ENCODE data around the gene CA9. TPM values are rescaled to one million over a fixed set of nuclear protein-coding genes. Genes with fewer than 3 reads are reported as not detected.

Gene CA9
- total and polyA plus RNA-seq, 3 experiments from 2014 or later: 0.75 TPM; not detected in 2

DNA sequence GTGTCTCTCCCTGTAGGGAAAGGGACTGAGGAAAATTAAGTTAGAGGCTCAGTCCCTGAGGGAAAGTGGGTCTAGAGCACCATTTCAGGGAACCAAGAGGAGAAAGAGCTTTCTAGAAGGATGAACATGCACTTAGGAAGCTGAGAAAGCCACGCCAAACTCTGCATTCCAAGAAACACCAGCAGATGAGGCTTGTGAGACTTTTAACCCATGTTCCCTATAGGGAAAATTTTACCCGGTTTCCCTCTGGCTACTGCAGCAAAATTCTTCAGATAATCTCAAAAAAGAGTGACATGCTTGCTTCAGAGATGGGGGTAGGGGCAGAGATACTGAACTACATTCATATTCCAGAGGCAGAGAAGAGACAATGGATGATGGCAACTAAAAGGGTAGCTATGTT, 49.7 kb downstream of the CA9 start:
- Histone ChIP-seq H3K27me3 (ENCODE audit: insufficient read depth, low read length, poor library complexity, severe bottlenecking) (no peaks in the 10 kb centered on the region), H3K4me3 (ENCODE audit: low read length) (no peak overlapping the region), H3K9me3 (ENCODE audit: low read length) (no peaks in the 10 kb centered on the region), H3K27ac (ENCODE audit: low read depth, low read length) (no peak overlapping the region), H3K4me1 (ENCODE audit: insufficient read depth, low read length) (peaks cover 22% of the 10 kb centered on the region), H3K36me3 (ENCODE audit: insufficient read depth, low read length) (peaks cover 71% of the 10 kb centered on the region)
- no peaks in the 10 kb centered on the region for H3K27me3 Mint-ChIP-seq
- CTCF ChIA-PET: no interaction called here
- H3K9me3 Mint-ChIP-seq: no peaks in the 10 kb centered on the region
- POLR2A ChIA-PET: interaction anchor here (1.3 kb wide), 1 partner anchor 9 kb away, joined by 4 read pairs; the partner anchor contains the start of genes CREB3 and TLN1
- H3K27ac Mint-ChIP-seq: no peak overlapping the region
- H3K4me1 Mint-ChIP-seq: peaks cover 7 to 14% (median 10%) of the 10 kb centered on the region in 3 donors
- DNase-seq: no peak
- no peak overlapping the region for H3K4me3 Mint-ChIP-seq
- peaks cover 10 to 83% (median 24%) of the 10 kb centered on the region in 3 donors for H3K36me3 Mint-ChIP-seq

DNA sequence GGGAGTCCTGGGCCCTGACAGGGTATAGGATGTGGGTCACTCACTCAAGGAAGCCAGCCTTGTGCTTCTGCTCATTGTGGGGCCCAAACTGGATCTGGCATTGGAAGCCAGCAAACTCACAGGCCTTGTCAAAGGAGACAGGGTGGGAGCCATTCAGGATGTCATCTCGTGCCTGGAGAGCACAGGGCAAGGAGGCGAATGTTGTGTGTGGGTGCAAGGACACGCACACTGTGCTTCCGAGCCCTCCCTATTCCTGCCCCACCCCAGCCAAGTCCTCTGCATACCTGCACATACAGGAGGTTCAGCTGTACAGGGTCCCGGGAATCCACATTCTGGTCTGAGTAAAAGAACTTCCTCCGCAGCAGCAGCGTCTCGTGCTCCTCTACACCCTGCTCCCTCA, 50.2 kb downstream of the CA9 start:
- Mint-ChIP-seq H3K27me3 (no peaks in the 10 kb centered on the region), H3K36me3 (peaks cover 10 to 78% (median 23%) of the 10 kb centered on the region in 3 donors), H3K4me3 (no peak overlapping the region), H3K27ac (peak overlapping the region in 1 of 8 donors; percentile 50), H3K9me3 (no peaks in the 10 kb centered on the region), H3K4me1 (peaks cover 7 to 14% (median 10%) of the 10 kb centered on the region in 3 donors)
- CTCF ChIA-PET: no interaction called here
- Histone ChIP-seq H3K27ac (ENCODE audit: low read depth, low read length) (no peak overlapping the region), H3K9me3 (ENCODE audit: low read length) (no peaks in the 10 kb centered on the region), H3K36me3 (ENCODE audit: insufficient read depth, low read length) (peaks cover 66% of the 10 kb centered on the region), H3K4me3 (ENCODE audit: low read length) (no peak overlapping the region), H3K4me1 (ENCODE audit: insufficient read depth, low read length) (peaks cover 26% of the 10 kb centered on the region), H3K27me3 (ENCODE audit: insufficient read depth, low read length, poor library complexity, severe bottlenecking) (no peaks in the 10 kb centered on the region)
- DNase-seq: no peak
- POLR2A ChIA-PET: no interaction called here

DNA sequence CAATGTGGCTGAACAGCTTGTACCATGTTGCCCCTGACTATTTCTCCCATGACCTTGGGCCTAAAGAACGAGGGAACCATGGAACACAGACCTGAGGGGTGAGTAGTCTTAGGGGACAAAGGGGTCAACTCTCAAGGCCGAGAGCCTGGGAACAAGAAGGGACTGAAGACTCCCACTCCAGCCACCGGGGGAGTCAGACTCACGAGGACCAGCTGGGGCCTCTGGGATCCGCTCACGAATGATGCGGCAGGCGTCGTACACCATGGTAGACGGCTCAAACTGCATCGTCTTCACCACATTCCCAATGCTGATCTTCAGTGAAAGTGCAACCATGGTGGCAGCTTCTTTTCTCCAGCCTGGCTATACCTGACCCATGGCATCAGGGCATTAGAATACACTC, 51.6 kb downstream of the CA9 start:
- no peak overlapping the region for H3K27ac ChIP-seq (ENCODE audit: low read depth, low read length)
- Mint-ChIP-seq H3K4me1 (peaks cover 7 to 14% (median 10%) of the 10 kb centered on the region in 3 donors), H3K4me3 (no peak overlapping the region), H3K27ac (peak overlapping the region in 1 of 8 donors; percentile 18), H3K27me3 (no peaks in the 10 kb centered on the region), H3K36me3 (peaks cover 10 to 64% (median 19%) of the 10 kb centered on the region in 3 donors), H3K9me3 (no peaks in the 10 kb centered on the region)
- ChIA-PET CTCF (interaction anchor here (1.1 to 8.0 kb wide), 5 partner anchors 11 to 79 kb away, joined by 3 to 89 read pairs (median 4); partner anchors contain the start of genes CCDC107 and RMRP), POLR2A (interaction anchor here (1.0 kb wide), 1 partner anchor 29 kb away, joined by 3 read pairs; no protein-coding TSS in a partner anchor)
- no peak overlapping the region for H3K4me3 ChIP-seq (ENCODE audit: low read length)
- no peak for DNase-seq
- no peaks in the 10 kb centered on the region for H3K9me3 ChIP-seq (ENCODE audit: low read length)
- peaks cover 41% of the 10 kb centered on the region for H3K4me1 ChIP-seq (ENCODE audit: insufficient read depth, low read length)
- H3K36me3 ChIP-seq (ENCODE audit: insufficient read depth, low read length): peaks cover 52% of the 10 kb centered on the region
- H3K27me3 ChIP-seq (ENCODE audit: insufficient read depth, low read length, poor library complexity, severe bottlenecking): no peaks in the 10 kb centered on the region

DNA sequence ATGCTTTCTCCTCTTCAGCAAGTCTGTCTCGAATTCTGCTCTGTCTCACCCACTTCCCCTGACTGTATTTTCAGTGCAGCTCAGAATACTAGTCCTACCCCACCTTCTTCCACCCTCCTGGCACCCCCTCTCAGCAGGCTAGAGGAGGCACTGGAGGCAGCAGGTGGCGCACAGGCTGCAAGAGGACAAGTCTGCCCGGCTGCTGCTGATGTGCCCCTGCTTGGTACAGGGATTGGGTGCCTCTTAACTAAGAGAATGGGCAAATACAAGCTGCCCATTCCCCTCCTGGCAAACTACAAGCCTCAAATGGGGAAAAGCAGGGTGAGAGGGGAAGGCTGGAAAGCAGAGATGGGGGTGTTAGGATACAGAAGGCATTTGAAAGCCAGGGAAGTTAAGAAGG, 53.2 kb downstream of the CA9 start:
- H3K9me3 ChIP-seq (ENCODE audit: low read length): no peaks in the 10 kb centered on the region
- peaks cover 36% of the 10 kb centered on the region for H3K36me3 ChIP-seq (ENCODE audit: insufficient read depth, low read length)
- DNase-seq: peak in 2 of 5 donors; percentile 46 to 58
- peaks cover 5 to 10% (median 8%) of the 10 kb centered on the region in 3 donors for H3K4me1 Mint-ChIP-seq
- peaks cover 4 to 49% (median 13%) of the 10 kb centered on the region in 3 donors for H3K36me3 Mint-ChIP-seq
- H3K27me3 Mint-ChIP-seq: no peaks in the 10 kb centered on the region
- ChIA-PET POLR2A (no interaction called here), CTCF (interaction anchor here (0.8 to 8.0 kb wide), 9 partner anchors 10 to 123 kb away, joined by 3 to 89 read pairs (median 15); partner anchors contain the start of genes CCDC107 and RMRP)
- peak overlapping the region; percentile 65 for H3K27ac ChIP-seq (ENCODE audit: low read depth, low read length)
- H3K27me3 ChIP-seq (ENCODE audit: insufficient read depth, low read length, poor library complexity, severe bottlenecking): no peaks in the 10 kb centered on the region
- H3K4me3 Mint-ChIP-seq: peak overlapping the region in 3 of 7 donors; percentile 4 to 70 (median 49)
- H3K4me3 ChIP-seq (ENCODE audit: low read length): no peak overlapping the region
- peaks cover 53% of the 10 kb centered on the region for H3K4me1 ChIP-seq (ENCODE audit: insufficient read depth, low read length)
- no peaks in the 10 kb centered on the region for H3K9me3 Mint-ChIP-seq
- H3K27ac Mint-ChIP-seq: peak overlapping the region in 5 of 8 donors; percentile 35 to 94 (median 83)

DNA sequence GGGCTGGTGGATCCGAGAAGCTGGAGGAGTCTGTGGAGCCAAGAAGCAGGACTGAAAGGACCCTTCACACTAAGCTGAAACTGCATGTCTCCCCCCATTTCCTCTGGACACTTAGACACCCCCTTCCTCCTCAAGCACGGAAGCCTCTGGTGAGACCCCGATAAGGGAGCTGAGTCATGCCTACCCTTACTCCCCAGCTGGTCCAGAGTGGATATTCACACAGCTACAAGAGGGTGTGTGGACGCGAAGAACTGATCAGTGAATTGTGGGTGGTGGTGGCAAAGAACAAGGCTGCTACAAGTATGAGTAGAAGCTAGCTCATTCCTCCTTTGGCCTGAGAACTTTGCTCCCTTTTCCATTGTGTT, 53.9 kb downstream of the CA9 start:
- H3K27me3 Mint-ChIP-seq: no peaks in the 10 kb centered on the region
- no peak overlapping the region for H3K4me3 Mint-ChIP-seq
- peaks cover 8 to 14% (median 8%) of the 10 kb centered on the region in 3 donors for H3K4me1 Mint-ChIP-seq
- H3K9me3 Mint-ChIP-seq: no peaks in the 10 kb centered on the region
- peaks cover 4 to 45% (median 8%) of the 10 kb centered on the region in 3 donors for H3K36me3 Mint-ChIP-seq
- no peak overlapping the region for H3K27ac Mint-ChIP-seq
- peaks cover 53% of the 10 kb centered on the region for H3K4me1 ChIP-seq (ENCODE audit: insufficient read depth, low read length)
- peak overlapping the region; percentile 97 for H3K4me3 ChIP-seq (ENCODE audit: low read length)
- H3K27ac ChIP-seq (ENCODE audit: low read depth, low read length): peak overlapping the region; percentile 65
- no peaks in the 10 kb centered on the region for H3K27me3 ChIP-seq (ENCODE audit: insufficient read depth, low read length, poor library complexity, severe bottlenecking)
- no peak for DNase-seq
- ChIA-PET POLR2A (interaction anchor here (0.8 kb wide), 1 partner anchor 648 kb away, joined by 3 read pairs; the partner anchor contains the start of gene FANCG), CTCF (interaction anchor here (0.9 to 8.0 kb wide), 14 partner anchors 8 to 123 kb away, joined by 3 to 89 read pairs (median 6); partner anchors contain the start of genes ARHGEF39, CCDC107 and RMRP)
- peaks cover 29% of the 10 kb centered on the region for H3K36me3 ChIP-seq (ENCODE audit: insufficient read depth, low read length)
- H3K9me3 ChIP-seq (ENCODE audit: low read length): no peaks in the 10 kb centered on the region

DNA sequence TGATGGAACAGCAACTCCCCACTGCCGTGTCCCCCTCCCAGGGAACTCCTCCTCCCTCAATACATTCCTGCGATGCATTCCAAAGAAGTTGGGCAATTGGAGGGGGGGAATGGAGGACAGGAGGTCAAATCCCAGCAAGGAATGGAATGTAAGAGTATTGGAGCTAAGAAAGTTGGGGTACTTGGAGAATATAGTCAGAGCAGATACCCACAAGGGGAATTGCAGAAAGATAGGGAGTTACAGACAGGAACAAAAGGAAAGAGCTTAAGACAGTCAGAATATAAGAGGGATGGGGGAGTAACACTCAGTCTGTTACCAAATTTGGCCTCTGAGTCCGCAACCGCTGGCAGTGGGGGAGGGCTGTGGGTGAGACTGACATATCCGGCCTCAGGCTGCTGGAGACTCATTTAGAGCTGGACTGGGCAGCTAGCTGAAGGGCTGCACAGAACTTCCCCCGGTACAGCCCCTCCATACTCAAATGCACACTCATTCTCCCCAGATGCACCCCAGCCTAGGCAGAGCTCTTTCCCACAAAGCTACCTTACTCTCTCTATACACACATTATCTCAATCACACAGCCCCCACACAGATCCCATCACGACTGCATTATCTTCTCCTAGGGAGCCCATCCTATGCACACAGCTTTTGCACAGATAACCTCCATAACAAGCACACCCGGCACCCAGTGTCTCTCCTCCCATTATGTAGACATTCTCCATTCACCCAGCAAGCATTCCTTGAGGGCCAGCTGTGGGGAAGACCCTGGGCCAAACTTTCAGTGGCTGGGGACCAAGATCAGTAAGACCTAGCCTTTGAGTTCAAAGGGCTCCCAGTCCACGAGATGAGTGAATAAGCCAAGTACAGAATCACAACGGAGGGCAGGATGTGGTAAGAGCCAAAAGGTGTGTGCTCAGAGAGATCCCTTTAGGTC, 54.6 kb downstream of the CA9 start:
- CTCF ChIA-PET: interaction anchor here (0.8 to 8.0 kb wide), 19 partner anchors 8 to 124 kb away, joined by 3 to 89 read pairs (median 4); partner anchors contain the start of genes ARHGEF39, CCDC107 and RMRP
- peaks cover 14 to 20% (median 14%) of the 10 kb centered on the region in 3 donors for H3K4me1 Mint-ChIP-seq

DNA sequence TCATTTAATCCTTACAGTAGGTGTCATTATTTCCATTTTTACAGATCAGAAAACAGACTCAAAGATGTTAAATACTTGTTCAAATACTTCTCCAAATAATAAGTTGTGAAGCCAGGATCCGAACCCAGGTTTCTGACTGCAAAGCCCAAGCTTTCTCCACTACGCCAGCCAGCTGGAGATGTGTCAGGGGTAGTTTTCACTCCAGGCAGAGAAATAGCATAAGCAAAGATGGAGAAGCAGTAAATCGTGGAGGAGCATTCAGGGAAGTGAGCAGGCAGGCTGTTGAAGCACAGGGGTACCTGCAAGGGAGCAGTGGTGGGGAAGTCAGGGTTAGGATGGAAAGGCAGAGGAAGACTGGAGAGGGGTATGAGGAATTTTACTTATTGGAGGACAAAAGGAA, 55.4 kb downstream of the CA9 start:
- no peaks in the 10 kb centered on the region for H3K27me3 Mint-ChIP-seq
- no peak overlapping the region for H3K4me3 Mint-ChIP-seq
- ChIA-PET CTCF (interaction anchor here (0.9 to 8.0 kb wide), 14 partner anchors 8 to 125 kb away, joined by 3 to 89 read pairs (median 11); partner anchors contain the start of genes ARHGEF39, CCDC107, GBA2 and RGP1), POLR2A (interaction anchor here (0.6 to 1.4 kb wide), 4 partner anchors 21 to 216 kb away, joined by 3 to 8 read pairs (median 3); partner anchors contain the start of genes CCDC107 and RMRP)
- H3K27ac ChIP-seq (ENCODE audit: low read depth, low read length): peak overlapping the region; percentile 65
- no peaks in the 10 kb centered on the region for H3K9me3 ChIP-seq (ENCODE audit: low read length)
- H3K9me3 Mint-ChIP-seq: no peaks in the 10 kb centered on the region
- H3K4me1 Mint-ChIP-seq: peaks cover 18 to 25% (median 19%) of the 10 kb centered on the region in 3 donors
- peaks cover 14% of the 10 kb centered on the region for H3K36me3 ChIP-seq (ENCODE audit: insufficient read depth, low read length)
- peaks cover 67% of the 10 kb centered on the region for H3K4me1 ChIP-seq (ENCODE audit: insufficient read depth, low read length)
- H3K4me3 ChIP-seq (ENCODE audit: low read length): peak overlapping the region; percentile 97
- peaks cover 4 to 33% (median 8%) of the 10 kb centered on the region in 3 donors for H3K36me3 Mint-ChIP-seq
- no peak for DNase-seq
- no peak overlapping the region for H3K27ac Mint-ChIP-seq
- no peaks in the 10 kb centered on the region for H3K27me3 ChIP-seq (ENCODE audit: insufficient read depth, low read length, poor library complexity, severe bottlenecking)

More for the DNA sequence above, 54.6 kb downstream of the CA9 start:
- H3K36me3 ChIP-seq (ENCODE audit: insufficient read depth, low read length): peaks cover 22% of the 10 kb centered on the region
- Mint-ChIP-seq H3K9me3 (no peaks in the 10 kb centered on the region), H3K27ac (no peak overlapping the region), H3K27me3 (no peaks in the 10 kb centered on the region), H3K36me3 (peaks cover 4 to 41% (median 8%) of the 10 kb centered on the region in 3 donors), H3K4me3 (no peak overlapping the region)
- no peaks in the 10 kb centered on the region for H3K27me3 ChIP-seq (ENCODE audit: insufficient read depth, low read length, poor library complexity, severe bottlenecking)
- peak overlapping the region; percentile 97 for H3K4me3 ChIP-seq (ENCODE audit: low read length)
- peak overlapping the region; percentile 65 for H3K27ac ChIP-seq (ENCODE audit: low read depth, low read length)
- POLR2A ChIA-PET: interaction anchor here (0.6 to 1.4 kb wide), 4 partner anchors 21 to 649 kb away, joined by 3 to 8 read pairs (median 3); partner anchors contain the start of genes CCDC107, FANCG and RMRP
- DNase-seq: peak in 2 of 5 donors; percentile 43 to 58
- no peaks in the 10 kb centered on the region for H3K9me3 ChIP-seq (ENCODE audit: low read length)
- peaks cover 59% of the 10 kb centered on the region for H3K4me1 ChIP-seq (ENCODE audit: insufficient read depth, low read length)
